Glutamatergic neuron (in vitro differentiated cells): ENCODE data around the gene GREB1L. TPM values are rescaled to one million over a fixed set of nuclear protein-coding genes. Genes with fewer than 3 reads are reported as not detected.

Experiments
- DNase-seq: peaks from one replicate; pipeline ENCODE4 v3.0.0; 2022
- H3K27ac Mint-ChIP-seq: one replicate; pipeline ENCODE4 v1.8.0; 2020; ENCODE audit warnings: mild to moderate bottlenecking, mixed read lengths, inconsistent platforms; ENCODE audit not compliant: unreplicated experiment
- H3K27me3 Mint-ChIP-seq: one replicate; pipeline ENCODE4 v1.8.0; 2020; ENCODE audit warnings: mild to moderate bottlenecking, moderate library complexity, mixed read lengths, inconsistent platforms; ENCODE audit not compliant: unreplicated experiment
- H3K36me3 Mint-ChIP-seq: one replicate; pipeline ENCODE4 v1.8.0; 2020; ENCODE audit warnings: mild to moderate bottlenecking, mixed read lengths, inconsistent platforms; ENCODE audit not compliant: unreplicated experiment
- H3K4me1 Mint-ChIP-seq: one replicate; pipeline ENCODE4 v1.8.0; 2020; ENCODE audit warnings: mild to moderate bottlenecking, low read depth, mixed read lengths, inconsistent platforms; ENCODE audit not compliant: unreplicated experiment
- H3K4me3 Mint-ChIP-seq: one replicate; pipeline ENCODE4 v1.8.0; 2020; ENCODE audit warnings: mild to moderate bottlenecking, mixed read lengths, inconsistent platforms; ENCODE audit not compliant: unreplicated experiment
- H3K9me3 Mint-ChIP-seq: one replicate; pipeline ENCODE4 v1.8.0; 2020; ENCODE audit warnings: mild to moderate bottlenecking, moderate library complexity, mixed read lengths, inconsistent platforms; ENCODE audit not compliant: unreplicated experiment
- total RNA-seq: library from RNA; stranded (reverse); fragmentation: NEBNext Ultra II Directional; extraction: Animal tissue kit (Norgen Biotek cat#: 25700); gene quantifications from one replicate; pipeline ENCODE4 v1.2.1, GENCODE V29; 2021; ENCODE audit not compliant: unreplicated experiment
- TF ChIP-seq, protein P1 (sequence below): fragments of 200-600 bp; sonication (generic); IDR thresholded peaks from one replicate; pipeline ENCODE4 v1.5.0; 2021; ENCODE audit not compliant: partially characterized antibody, unreplicated experiment

Gene GREB1L
- total RNA-seq, 1 donor from 2014 or later: 154 TPM

DNA sequence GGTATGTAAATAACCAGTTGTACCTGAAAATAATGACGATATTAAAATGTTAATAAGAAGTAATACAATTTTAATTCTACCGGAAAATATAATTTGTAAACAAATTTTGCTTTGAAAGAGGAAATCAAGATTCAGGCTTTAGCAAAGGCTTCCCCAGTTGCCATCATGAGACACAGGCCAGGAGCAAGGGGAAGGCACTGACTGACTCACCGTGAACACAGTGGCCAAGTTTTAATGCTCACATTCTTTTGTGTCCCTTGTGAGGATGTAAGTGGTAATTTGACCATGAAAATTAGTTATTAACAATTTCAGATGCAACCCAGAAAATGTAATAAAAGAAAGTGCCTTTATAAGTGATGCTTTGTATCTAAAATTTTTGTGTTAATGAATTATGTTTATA is 164.1 kb downstream of the GREB1L start:
- no peaks in the 10 kb centered on the region for H3K9me3 Mint-ChIP-seq
- H3K36me3 Mint-ChIP-seq: no peaks in the 10 kb centered on the region
- no peaks in the 10 kb centered on the region for H3K27me3 Mint-ChIP-seq
- TF ChIP-seq, protein P1, sequence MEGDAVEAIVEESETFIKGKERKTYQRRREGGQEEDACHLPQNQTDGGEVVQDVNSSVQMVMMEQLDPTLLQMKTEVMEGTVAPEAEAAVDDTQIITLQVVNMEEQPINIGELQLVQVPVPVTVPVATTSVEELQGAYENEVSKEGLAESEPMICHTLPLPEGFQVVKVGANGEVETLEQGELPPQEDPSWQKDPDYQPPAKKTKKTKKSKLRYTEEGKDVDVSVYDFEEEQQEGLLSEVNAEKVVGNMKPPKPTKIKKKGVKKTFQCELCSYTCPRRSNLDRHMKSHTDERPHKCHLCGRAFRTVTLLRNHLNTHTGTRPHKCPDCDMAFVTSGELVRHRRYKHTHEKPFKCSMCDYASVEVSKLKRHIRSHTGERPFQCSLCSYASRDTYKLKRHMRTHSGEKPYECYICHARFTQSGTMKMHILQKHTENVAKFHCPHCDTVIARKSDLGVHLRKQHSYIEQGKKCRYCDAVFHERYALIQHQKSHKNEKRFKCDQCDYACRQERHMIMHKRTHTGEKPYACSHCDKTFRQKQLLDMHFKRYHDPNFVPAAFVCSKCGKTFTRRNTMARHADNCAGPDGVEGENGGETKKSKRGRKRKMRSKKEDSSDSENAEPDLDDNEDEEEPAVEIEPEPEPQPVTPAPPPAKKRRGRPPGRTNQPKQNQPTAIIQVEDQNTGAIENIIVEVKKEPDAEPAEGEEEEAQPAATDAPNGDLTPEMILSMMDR: no peak
- H3K4me1 Mint-ChIP-seq: no peaks in the 10 kb centered on the region
- H3K4me3 Mint-ChIP-seq: no peak overlapping the region
- no peak for DNase-seq
- H3K27ac Mint-ChIP-seq: no peak overlapping the region

DNA sequence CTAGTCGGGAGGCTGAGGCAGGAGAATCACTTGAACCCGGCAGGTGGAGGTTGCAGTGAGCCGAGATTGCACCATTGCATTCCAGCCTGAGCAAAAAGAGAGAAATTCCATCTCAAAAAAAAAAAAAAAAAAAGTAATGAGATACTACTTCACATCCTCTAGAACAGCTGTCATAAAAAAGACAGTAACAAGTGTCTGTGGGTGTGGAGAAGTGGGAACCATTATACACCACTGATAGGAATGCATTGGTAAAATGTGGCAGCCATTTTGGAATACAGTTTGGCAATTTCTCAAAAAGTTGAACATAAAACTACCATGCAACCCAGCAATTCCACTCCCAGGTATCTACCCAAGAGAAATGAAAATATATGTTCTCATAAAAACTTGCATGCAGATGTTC is 166.6 kb downstream of the GREB1L start:
- H3K27me3 Mint-ChIP-seq: no peaks in the 10 kb centered on the region

DNA sequence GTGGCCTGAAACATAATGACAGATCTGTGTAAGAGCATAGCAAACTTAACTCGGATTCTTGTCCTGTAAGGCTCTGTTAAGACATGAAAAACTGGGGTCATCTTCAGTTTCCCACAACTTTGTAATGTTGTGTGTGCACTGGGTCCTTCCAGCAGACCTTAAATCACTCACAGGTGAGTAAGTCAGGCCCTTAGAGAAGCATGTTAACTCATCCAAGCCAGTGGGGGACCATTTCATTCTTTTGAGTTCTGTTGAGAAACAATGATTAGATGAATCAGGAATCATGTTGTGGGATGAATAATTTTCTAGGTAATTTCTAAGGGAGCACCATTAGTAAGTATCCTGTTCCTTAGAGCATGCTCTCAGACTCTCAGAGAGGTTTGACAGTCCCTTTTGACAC is 191.4 kb downstream of the GREB1L start:
- no peaks in the 10 kb centered on the region for H3K27me3 Mint-ChIP-seq
- TF ChIP-seq, protein P1: no peak

More for the DNA sequence above, 166.6 kb downstream of the GREB1L start:
- no peak overlapping the region for H3K27ac Mint-ChIP-seq
- peaks cover 5% of the 10 kb centered on the region for H3K4me1 Mint-ChIP-seq
- no peak for DNase-seq
- TF ChIP-seq, protein P1: no peak
- no peaks in the 10 kb centered on the region for H3K9me3 Mint-ChIP-seq
- no peaks in the 10 kb centered on the region for H3K36me3 Mint-ChIP-seq
- no peak overlapping the region for H3K4me3 Mint-ChIP-seq

DNA sequence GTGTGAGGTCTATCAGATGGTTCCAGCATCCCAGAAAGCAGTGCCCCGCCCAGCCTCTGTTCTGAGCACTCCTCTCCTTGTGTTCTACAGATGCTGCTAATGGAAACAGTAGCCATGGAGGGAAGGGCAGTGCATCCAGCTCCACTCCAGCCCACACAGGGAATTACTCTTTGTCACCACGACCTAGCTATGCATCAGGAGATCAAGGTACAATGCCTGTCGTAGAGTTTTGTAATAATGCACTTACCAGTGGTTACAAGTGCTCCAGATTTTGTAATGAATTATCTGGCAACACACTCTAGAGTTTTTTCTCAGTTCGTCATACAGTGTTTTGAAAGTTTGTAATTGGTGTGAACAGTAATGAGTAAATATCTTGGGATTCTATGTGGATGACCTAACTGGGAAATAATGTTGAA is 197.4 kb downstream of the GREB1L start:
- no peaks in the 10 kb centered on the region for H3K4me1 Mint-ChIP-seq
- H3K9me3 Mint-ChIP-seq: no peaks in the 10 kb centered on the region
- DNase-seq: no peak
- no peak overlapping the region for H3K4me3 Mint-ChIP-seq
- TF ChIP-seq, protein P1: no peak
- peaks cover 17% of the 10 kb centered on the region for H3K36me3 Mint-ChIP-seq
- no peaks in the 10 kb centered on the region for H3K27me3 Mint-ChIP-seq
- H3K27ac Mint-ChIP-seq: no peak overlapping the region

More for the DNA sequence above, 191.4 kb downstream of the GREB1L start:
- H3K9me3 Mint-ChIP-seq: no peaks in the 10 kb centered on the region
- peaks cover 5% of the 10 kb centered on the region for H3K36me3 Mint-ChIP-seq
- no peak overlapping the region for H3K4me3 Mint-ChIP-seq
- H3K27ac Mint-ChIP-seq: no peak overlapping the region
- H3K4me1 Mint-ChIP-seq: no peaks in the 10 kb centered on the region
- no peak for DNase-seq

DNA sequence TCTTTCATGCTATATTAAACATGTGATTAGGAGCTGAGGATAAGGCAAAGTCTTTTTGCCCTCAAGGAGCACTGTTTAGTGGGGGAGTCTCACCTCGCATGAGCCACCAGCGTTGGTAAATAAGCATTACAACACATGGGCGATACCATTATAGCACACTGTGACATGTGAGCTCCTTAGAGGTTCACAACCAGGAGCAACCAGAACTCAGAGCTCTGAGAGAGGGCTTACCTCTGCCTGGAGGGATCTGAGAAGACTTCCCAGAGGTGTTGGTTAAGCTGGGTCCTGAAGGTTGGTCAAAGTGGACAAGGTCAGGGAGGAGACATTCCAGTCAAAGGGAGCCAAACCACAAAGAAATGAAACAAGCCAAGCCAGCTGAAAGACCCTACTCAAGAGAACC is 199.6 kb downstream of the GREB1L start:
- Mint-ChIP-seq H3K36me3 (peaks cover 12% of the 10 kb centered on the region), H3K27ac (no peak overlapping the region), H3K4me3 (no peak overlapping the region), H3K4me1 (no peaks in the 10 kb centered on the region), H3K9me3 (no peaks in the 10 kb centered on the region), H3K27me3 (no peaks in the 10 kb centered on the region)
- no peak for DNase-seq
- TF ChIP-seq, protein P1: no peak
